ENCODE results near the gene SGK2.
A peak's percentile ranks its signal among the peaks of the same experiment; 100 is the strongest.

SGK2 gene

DNA sequence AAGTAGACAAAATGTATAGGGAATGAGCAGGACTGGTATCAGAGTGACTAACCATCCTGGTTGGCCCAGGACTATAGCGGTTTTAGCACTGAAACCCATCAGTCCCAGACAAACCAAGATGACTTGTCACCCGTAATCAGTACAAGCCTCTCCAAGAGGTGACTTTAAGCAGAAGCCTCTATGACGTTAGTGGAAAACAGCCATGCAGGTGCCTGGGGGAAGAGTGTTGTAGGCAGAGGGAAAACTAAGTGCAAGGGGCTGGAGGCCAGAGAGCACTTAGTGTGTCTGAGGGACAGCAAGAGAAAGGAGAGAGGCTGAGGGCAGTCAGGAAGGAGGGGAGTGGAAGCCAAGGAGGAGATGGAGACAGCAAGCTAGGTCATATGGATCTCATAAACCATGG lies 2.1 kb downstream of the SGK2 start:
- no peak for DNase-seq
- ATAC-seq (replicated peaks), result no peak
- Mint-ChIP-seq H3K4me3 (no peak overlapping the region), H3K36me3 (ENCODE audit: insufficient read depth) (no peaks in the 10 kb centered on the region), H3K27ac (no peak overlapping the region), H3K9me3 (no peaks in the 10 kb centered on the region), H3K4me1 (ENCODE audit: low read depth in 2 of 2) (no peaks in the 10 kb centered on the region), H3K27me3 (peaks cover 0 to 6% of the 10 kb centered on the region in 2 donors)

- H3K9me3 Mint-ChIP-seq, result no peaks in the 10 kb centered on the region
- ATAC-seq (replicated peaks) (no peak), DNase-seq (no peak)
- H3K4me1 Mint-ChIP-seq (ENCODE audit: low read depth in 2 of 2), result no peaks in the 10 kb centered on the region
- peak overlapping the region in 1 of 2 donors; percentile 60 for H3K27ac Mint-ChIP-seq
- H3K36me3 Mint-ChIP-seq (ENCODE audit: insufficient read depth), result no peaks in the 10 kb centered on the region
- H3K4me3 Mint-ChIP-seq, result no peak overlapping the region
- peaks cover 0 to 6% of the 10 kb centered on the region in 2 donors for H3K27me3 Mint-ChIP-seq
These were observed 4.6 kb downstream of the SGK2 start for GRCh38 chr20:43563429-43563828.

GRCh38 chr20:43563991-43564390 lies 5.2 kb downstream of the SGK2 start:
- no peak for DNase-seq
- no peak overlapping the region for H3K4me3 Mint-ChIP-seq
- no peak for ATAC-seq (replicated peaks)
- H3K4me1 Mint-ChIP-seq (ENCODE audit: low read depth in 2 of 2), result no peaks in the 10 kb centered on the region
- no peak overlapping the region for H3K27ac Mint-ChIP-seq
- peaks cover 0 to 6% of the 10 kb centered on the region in 2 donors for H3K27me3 Mint-ChIP-seq
- no peaks in the 10 kb centered on the region for H3K36me3 Mint-ChIP-seq (ENCODE audit: insufficient read depth)
- H3K9me3 Mint-ChIP-seq, result no peaks in the 10 kb centered on the region

- Mint-ChIP-seq H3K4me3 (no peak overlapping the region), H3K27ac (no peak overlapping the region), H3K27me3 (peaks cover 0 to 1% of the 10 kb centered on the region in 2 donors), H3K36me3 (ENCODE audit: insufficient read depth) (no peaks in the 10 kb centered on the region), H3K4me1 (ENCODE audit: low read depth in 2 of 2) (no peaks in the 10 kb centered on the region), H3K9me3 (no peaks in the 10 kb centered on the region)
- no peak for ATAC-seq (replicated peaks)
- DNase-seq, result no peak
These were observed 5.6 kb downstream of the SGK2 start for GRCh38 chr20:43564455-43564854.

DNA sequence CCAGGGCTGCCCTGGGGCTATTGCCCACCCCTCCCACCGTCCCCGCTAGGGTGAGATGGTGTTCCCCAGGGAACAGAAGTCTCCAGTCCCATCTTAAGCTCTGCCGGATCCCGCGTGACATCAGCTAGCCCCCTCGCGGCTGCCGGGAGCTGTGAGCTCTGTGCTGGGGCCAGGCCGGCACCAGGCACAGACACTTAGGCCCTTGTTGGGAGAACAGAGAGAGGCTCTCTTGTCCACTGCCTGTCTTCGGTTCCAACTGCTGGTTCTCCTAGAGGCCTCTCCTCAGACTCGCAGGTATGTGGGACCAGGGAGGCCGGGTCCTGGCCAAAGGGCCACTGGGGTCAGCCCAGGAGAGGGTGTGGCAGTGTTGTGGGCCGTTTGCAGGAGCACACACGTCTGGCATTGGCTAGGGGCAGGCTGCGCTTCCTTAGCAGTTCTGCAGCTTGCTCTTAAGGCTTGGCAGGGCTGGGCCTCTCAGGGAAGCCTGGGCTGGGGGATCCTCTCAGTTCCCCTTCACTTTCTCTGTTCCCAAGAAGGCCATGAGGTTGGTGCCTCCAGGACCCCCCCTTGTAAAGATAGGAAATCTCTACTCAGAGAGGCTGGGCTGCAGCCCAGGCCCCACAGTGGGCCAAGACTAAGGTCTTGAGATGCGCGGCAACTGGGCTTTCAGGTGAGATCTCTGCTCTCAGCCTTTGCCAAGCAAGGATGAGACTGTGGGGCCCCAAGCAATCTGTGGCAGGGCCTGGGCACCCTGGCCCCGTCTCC lies 6.3 kb downstream of the SGK2 start:
- no peaks in the 10 kb centered on the region for H3K4me1 Mint-ChIP-seq (ENCODE audit: low read depth in 2 of 2)
- no peak overlapping the region for H3K27ac Mint-ChIP-seq
- H3K9me3 Mint-ChIP-seq, result no peaks in the 10 kb centered on the region
- ATAC-seq (replicated peaks) (no peak), DNase-seq (no peak)
- H3K27me3 Mint-ChIP-seq, result no peaks in the 10 kb centered on the region
- H3K36me3 Mint-ChIP-seq (ENCODE audit: insufficient read depth), result no peaks in the 10 kb centered on the region
- H3K4me3 Mint-ChIP-seq, result no peak overlapping the region

- Mint-ChIP-seq H3K27ac (no peak overlapping the region), H3K4me3 (no peak overlapping the region), H3K36me3 (ENCODE audit: insufficient read depth) (no peaks in the 10 kb centered on the region), H3K27me3 (peaks cover 0 to 1% of the 10 kb centered on the region in 2 donors), H3K9me3 (no peaks in the 10 kb centered on the region), H3K4me1 (ENCODE audit: low read depth in 2 of 2) (no peaks in the 10 kb centered on the region)
- DNase-seq (no peak), ATAC-seq (replicated peaks) (no peak)
These were observed 6.9 kb downstream of the SGK2 start for GRCh38 chr20:43565758-43566104.

DNA sequence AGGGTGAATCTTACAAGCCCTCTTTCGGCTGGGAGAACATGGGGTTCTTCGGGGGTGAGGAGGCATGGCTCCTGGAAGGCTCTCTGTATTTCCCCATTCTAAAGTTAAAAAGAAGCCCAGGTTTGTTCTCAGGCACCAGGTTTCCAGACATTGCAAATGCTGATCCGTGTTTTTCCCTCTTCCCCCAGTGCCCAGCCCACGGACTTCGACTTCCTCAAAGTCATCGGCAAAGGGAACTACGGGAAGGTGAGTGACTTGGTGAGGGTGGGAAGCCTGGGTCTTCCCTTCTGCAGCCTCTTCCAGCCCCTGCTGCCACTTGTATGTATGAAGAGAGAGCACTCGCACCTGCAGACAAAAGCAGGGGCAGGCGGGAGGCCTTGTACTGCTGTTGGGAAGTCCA lies 8.7 kb downstream of the SGK2 start:
- DNase-seq (no peak), ATAC-seq (replicated peaks) (no peak)
- no peaks in the 10 kb centered on the region for H3K4me1 Mint-ChIP-seq (ENCODE audit: low read depth in 2 of 2)
- H3K9me3 Mint-ChIP-seq, result no peaks in the 10 kb centered on the region
- no peak overlapping the region for H3K4me3 Mint-ChIP-seq
- H3K27me3 Mint-ChIP-seq, result peaks cover 0 to 9% of the 10 kb centered on the region in 2 donors
- H3K27ac Mint-ChIP-seq, result no peak overlapping the region
- no peaks in the 10 kb centered on the region for H3K36me3 Mint-ChIP-seq (ENCODE audit: insufficient read depth)

DNA sequence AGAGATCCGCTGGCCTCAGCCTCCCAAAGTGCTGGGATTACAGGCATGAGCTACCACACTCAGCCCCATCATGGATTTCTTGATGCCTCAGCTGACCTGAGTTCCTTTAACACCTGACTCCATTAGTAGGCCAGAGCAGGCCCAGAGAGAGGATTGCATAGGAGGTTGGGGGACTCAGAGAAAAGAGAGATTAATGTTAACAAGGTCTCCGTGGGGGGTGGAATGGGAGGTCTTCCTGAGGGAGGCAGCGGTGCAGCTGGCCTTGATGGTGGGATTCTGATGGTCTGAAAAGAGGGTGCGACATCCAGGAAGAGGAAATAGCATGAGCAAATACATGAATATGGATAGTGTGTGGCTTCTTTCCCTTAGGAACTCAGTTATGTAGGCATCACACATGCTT lies 9.9 kb downstream of the SGK2 start:
- no peak overlapping the region for H3K4me3 Mint-ChIP-seq
- H3K27ac Mint-ChIP-seq, result peak overlapping the region in 1 of 2 donors; percentile 28
- ATAC-seq (replicated peaks), result no peak

DNA sequence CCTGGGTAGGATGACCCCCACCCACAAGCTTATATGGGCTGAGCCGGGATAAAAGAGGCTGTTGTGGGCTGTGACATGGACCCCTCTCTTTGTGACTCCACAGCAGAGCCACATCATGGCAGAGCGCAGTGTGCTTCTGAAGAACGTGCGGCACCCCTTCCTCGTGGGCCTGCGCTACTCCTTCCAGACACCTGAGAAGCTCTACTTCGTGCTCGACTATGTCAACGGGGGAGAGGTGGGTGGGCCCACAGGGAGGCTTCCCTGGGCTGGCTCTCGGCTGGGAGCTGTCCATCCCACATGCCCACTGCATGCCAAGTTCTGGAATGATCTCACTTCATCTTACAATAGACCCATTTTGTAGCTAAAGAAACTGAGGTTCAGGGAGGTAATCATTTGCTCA lies 10.5 kb downstream of the SGK2 start:
- Mint-ChIP-seq H3K4me1 (ENCODE audit: low read depth in 2 of 2) (no peaks in the 10 kb centered on the region), H3K27me3 (peaks cover 0 to 9% of the 10 kb centered on the region in 2 donors), H3K27ac (no peak overlapping the region), H3K36me3 (ENCODE audit: insufficient read depth) (no peaks in the 10 kb centered on the region), H3K4me3 (no peak overlapping the region), H3K9me3 (no peaks in the 10 kb centered on the region)
- ATAC-seq (replicated peaks) (no peak), DNase-seq (no peak)

More for the DNA sequence above, 9.9 kb downstream of the SGK2 start:
- no peak for DNase-seq
- no peaks in the 10 kb centered on the region for H3K9me3 Mint-ChIP-seq
- H3K4me1 Mint-ChIP-seq (ENCODE audit: low read depth in 2 of 2), result no peaks in the 10 kb centered on the region
- H3K36me3 Mint-ChIP-seq (ENCODE audit: insufficient read depth), result no peaks in the 10 kb centered on the region
- peaks cover 0 to 9% of the 10 kb centered on the region in 2 donors for H3K27me3 Mint-ChIP-seq

DNA sequence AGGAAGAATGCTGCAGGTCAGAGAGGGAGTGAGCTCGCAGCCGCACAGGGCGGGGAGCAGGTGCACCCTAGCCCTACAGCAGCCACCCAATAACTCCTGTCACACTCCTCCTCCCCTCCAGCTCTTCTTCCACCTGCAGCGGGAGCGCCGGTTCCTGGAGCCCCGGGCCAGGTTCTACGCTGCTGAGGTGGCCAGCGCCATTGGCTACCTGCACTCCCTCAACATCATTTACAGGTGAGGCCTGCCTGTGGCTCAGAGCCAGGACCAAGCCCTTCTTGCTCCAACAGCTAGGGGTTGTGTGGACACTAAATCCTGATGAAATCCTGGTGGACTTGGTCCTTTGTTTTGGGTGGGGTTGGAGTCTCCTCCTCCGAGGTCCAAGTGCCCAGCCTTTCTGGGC lies 11.7 kb downstream of the SGK2 start:
- peaks cover 0 to 9% of the 10 kb centered on the region in 2 donors for H3K27me3 Mint-ChIP-seq
- DNase-seq, result no peak
- H3K27ac Mint-ChIP-seq, result no peak overlapping the region
- no peaks in the 10 kb centered on the region for H3K4me1 Mint-ChIP-seq (ENCODE audit: low read depth in 2 of 2)
- no peaks in the 10 kb centered on the region for H3K36me3 Mint-ChIP-seq (ENCODE audit: insufficient read depth)
- no peak for ATAC-seq (replicated peaks)
- H3K4me3 Mint-ChIP-seq, result no peak overlapping the region
- H3K9me3 Mint-ChIP-seq, result no peaks in the 10 kb centered on the region

DNA sequence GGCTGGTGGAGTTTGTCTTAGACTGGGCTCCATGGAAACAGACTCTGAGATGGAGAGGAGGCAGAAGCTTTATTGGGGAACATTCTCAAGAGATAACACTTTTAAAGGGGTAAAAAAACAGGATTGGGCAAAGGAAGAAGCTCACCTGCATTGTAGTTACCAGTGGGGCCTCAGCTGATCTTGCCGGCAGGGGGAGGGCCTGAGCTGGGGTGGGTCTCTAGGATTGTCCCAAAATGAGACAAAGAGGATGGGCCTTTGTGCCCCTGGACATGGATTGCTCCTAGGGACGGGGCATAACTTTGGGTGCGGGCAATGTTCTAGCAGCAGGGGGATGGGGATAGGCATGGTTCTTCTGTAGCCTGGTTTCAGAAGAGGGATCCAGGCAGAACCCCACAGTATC lies 12.5 kb downstream of the SGK2 start:
- Mint-ChIP-seq H3K9me3 (no peaks in the 10 kb centered on the region), H3K36me3 (ENCODE audit: insufficient read depth) (no peaks in the 10 kb centered on the region), H3K4me3 (no peak overlapping the region), H3K27me3 (peaks cover 0 to 9% of the 10 kb centered on the region in 2 donors), H3K27ac (no peak overlapping the region), H3K4me1 (ENCODE audit: low read depth in 2 of 2) (no peaks in the 10 kb centered on the region)
- ATAC-seq (replicated peaks) (no peak), DNase-seq (no peak)

DNA sequence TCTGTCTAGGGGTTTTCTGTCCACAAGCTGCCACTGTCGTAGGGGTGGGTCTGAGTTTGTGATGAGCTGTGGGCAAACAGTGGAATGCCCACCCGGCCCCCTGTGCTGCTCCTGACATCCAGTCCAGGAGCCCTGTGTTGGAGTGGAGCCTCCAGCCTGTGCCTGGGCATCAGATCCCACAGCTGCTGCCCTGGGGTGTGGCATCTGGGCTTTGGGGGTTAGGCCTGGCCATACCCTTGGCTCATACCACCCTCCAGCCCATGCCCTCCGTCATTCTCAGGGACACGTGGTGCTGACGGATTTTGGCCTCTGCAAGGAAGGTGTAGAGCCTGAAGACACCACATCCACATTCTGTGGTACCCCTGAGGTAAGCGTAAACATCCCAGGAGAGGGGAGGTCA lies 12.9 kb downstream of the SGK2 start:
- Mint-ChIP-seq H3K36me3 (ENCODE audit: insufficient read depth) (no peaks in the 10 kb centered on the region), H3K9me3 (no peaks in the 10 kb centered on the region), H3K4me3 (no peak overlapping the region), H3K27ac (no peak overlapping the region), H3K27me3 (peaks cover 0 to 9% of the 10 kb centered on the region in 2 donors), H3K4me1 (ENCODE audit: low read depth in 2 of 2) (no peaks in the 10 kb centered on the region)
- no peak for ATAC-seq (replicated peaks)
- DNase-seq, result no peak

DNA sequence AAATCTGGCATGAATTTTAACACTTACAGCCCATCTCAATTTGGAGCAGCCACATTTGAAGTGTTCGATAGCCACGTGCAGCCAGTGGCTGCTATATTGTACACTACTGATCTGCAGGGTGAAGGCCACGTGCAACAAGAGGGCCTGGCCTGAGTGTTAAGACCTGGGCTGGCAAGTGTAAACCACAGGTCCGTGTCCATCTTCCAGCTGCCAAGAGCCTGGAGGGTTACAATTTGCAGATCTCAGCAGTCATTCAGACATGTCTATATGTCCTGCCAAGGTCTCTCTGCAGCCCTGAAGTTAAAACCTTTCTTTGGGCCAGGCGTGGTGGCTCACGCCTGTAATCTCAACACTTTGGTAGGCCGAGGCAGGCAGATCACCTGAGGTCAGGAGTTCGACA lies 14.1 kb downstream of the SGK2 start:
- Mint-ChIP-seq H3K27ac (no peak overlapping the region), H3K36me3 (ENCODE audit: insufficient read depth) (no peaks in the 10 kb centered on the region), H3K9me3 (no peaks in the 10 kb centered on the region), H3K4me3 (no peak overlapping the region), H3K4me1 (ENCODE audit: low read depth in 2 of 2) (no peaks in the 10 kb centered on the region), H3K27me3 (peaks cover 0 to 9% of the 10 kb centered on the region in 2 donors)
- ATAC-seq (replicated peaks) (no peak), DNase-seq (no peak)

- Mint-ChIP-seq H3K4me3 (no peak overlapping the region), H3K4me1 (ENCODE audit: low read depth in 2 of 2) (peaks cover 0 to 6% of the 10 kb centered on the region in 2 donors), H3K27me3 (peaks cover 0 to 4% of the 10 kb centered on the region in 2 donors), H3K27ac (no peak overlapping the region), H3K36me3 (ENCODE audit: insufficient read depth) (no peaks in the 10 kb centered on the region), H3K9me3 (no peaks in the 10 kb centered on the region)
- DNase-seq (no peak), ATAC-seq (replicated peaks) (no peak)
These were observed 17.3 kb downstream of the SGK2 start for GRCh38 chr20:43576108-43576507.
